OCI-LY3 (cell line): Measurements from ENCODE around the gene ANKIB1.
"Not testable (repeated sequence)": the region's sequence is repeated elsewhere in the genome, so short reads cannot be mapped to it uniquely, and the experiment has no call there.

Source experiments
- EZH2phosphoT487 ChIP-seq: fragments of 200-600 bp; shearing (Covaris generic); IDR thresholded peaks from 2 replicates; pipeline ENCODE4 v1.6.1; 2018; ENCODE audit warnings: antibody characterized with exemption, mixed run types, low read depth
- TF ChIP-seq, protein P1 (sequence below): fragments of 200-600, 300-600 bp; sonication (generic); IDR thresholded peaks from 2 replicates; pipeline ENCODE4 v1.5.1; 2014; ENCODE audit warnings: antibody characterized with exemption, low read length, low read depth

- TF ChIP-seq, protein P1, sequence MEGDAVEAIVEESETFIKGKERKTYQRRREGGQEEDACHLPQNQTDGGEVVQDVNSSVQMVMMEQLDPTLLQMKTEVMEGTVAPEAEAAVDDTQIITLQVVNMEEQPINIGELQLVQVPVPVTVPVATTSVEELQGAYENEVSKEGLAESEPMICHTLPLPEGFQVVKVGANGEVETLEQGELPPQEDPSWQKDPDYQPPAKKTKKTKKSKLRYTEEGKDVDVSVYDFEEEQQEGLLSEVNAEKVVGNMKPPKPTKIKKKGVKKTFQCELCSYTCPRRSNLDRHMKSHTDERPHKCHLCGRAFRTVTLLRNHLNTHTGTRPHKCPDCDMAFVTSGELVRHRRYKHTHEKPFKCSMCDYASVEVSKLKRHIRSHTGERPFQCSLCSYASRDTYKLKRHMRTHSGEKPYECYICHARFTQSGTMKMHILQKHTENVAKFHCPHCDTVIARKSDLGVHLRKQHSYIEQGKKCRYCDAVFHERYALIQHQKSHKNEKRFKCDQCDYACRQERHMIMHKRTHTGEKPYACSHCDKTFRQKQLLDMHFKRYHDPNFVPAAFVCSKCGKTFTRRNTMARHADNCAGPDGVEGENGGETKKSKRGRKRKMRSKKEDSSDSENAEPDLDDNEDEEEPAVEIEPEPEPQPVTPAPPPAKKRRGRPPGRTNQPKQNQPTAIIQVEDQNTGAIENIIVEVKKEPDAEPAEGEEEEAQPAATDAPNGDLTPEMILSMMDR, result not testable (repeated sequence)
- not testable (repeated sequence) for TF ChIP-seq EZH2phosphoT487
Measured at GRCh38 chr7:92410162-92410561, 164.4 kb downstream of the ANKIB1 start.
